HepG2 (cell line): ENCODE measurements around the gene ATP9A. TPM values are rescaled to one million over a fixed set of nuclear protein-coding genes. Genes with fewer than 3 reads are reported as not detected.

Experiments
- ATAD3A ChIP-seq: sonication (generic); formaldehyde crosslinking; IDR thresholded peaks from 2 replicates; pipeline ENCODE4 v1.4.0; 2020; ENCODE audit warnings: missing genetic modification reagents
- BCL6 ChIP-seq: IDR thresholded peaks from 2 replicates; pipeline ENCODE4 v1.6.1; 2016; ENCODE audit warnings: missing genetic modification reagents, missing compliant biosample characterization
- BORCS8-MEF2B ChIP-seq: sonication (generic); formaldehyde crosslinking; IDR thresholded peaks from 2 replicates; pipeline ENCODE4 v1.8.0; 2022; ENCODE audit warnings: mild to moderate bottlenecking, missing genetic modification reagents
- EEA1 ChIP-seq: sonication (generic); formaldehyde crosslinking; IDR thresholded peaks from 2 replicates; pipeline ENCODE4 v1.5.1; 2020; ENCODE audit warnings: mild to moderate bottlenecking, missing genetic modification reagents, borderline replicate concordance
- ETV6 ChIP-seq: sonication (generic); formaldehyde crosslinking; conservative IDR thresholded peaks from 2 replicates; pipeline ENCODE4 v1.4.0; 2020; ENCODE audit warnings: missing genetic modification reagents
- FOXP4 ChIP-seq: sonication (generic); formaldehyde crosslinking; IDR thresholded peaks from 2 replicates; pipeline ENCODE4 v1.4.0; 2020; ENCODE audit warnings: missing genetic modification reagents
- GLMP ChIP-seq: sonication (generic); formaldehyde crosslinking; IDR thresholded peaks from 2 replicates; pipeline ENCODE4 v1.9.0; 2021; ENCODE audit warnings: missing genetic modification reagents, mild to moderate bottlenecking, borderline replicate concordance
- HNRNPK ChIP-seq: fragments of 200-400 bp; formaldehyde crosslinking; IDR thresholded peaks from 2 replicates; pipeline ENCODE4 v1.6.1; 2018; ENCODE audit warnings: low read length, low read depth, moderate library complexity, mild to moderate bottlenecking; ENCODE audit not compliant: poor library complexity, severe bottlenecking
- KDM1A ChIP-seq: IDR thresholded peaks from 2 replicates; pipeline ENCODE4 v1.6.1; 2016; ENCODE audit warnings: missing compliant biosample characterization
- KDM4B ChIP-seq: sonication (generic); formaldehyde crosslinking; IDR thresholded peaks from 2 replicates; pipeline ENCODE4 v1.4.0; 2020; ENCODE audit warnings: missing genetic modification reagents
- MAFG ChIP-seq: sonication (generic); formaldehyde crosslinking; IDR thresholded peaks from 2 replicates; pipeline ENCODE4 v1.5.1; 2020; ENCODE audit warnings: mild to moderate bottlenecking, missing genetic modification reagents
- MEIS1 ChIP-seq: sonication (generic); formaldehyde crosslinking; IDR thresholded peaks from 2 replicates; pipeline ENCODE4 v1.9.0; 2021; ENCODE audit warnings: mild to moderate bottlenecking, missing genetic modification reagents, moderate library complexity, borderline replicate concordance
- NCOA1 ChIP-seq: sonication (generic); formaldehyde crosslinking; IDR thresholded peaks from 2 replicates; pipeline ENCODE4 v1.9.0; 2021; ENCODE audit warnings: missing genetic modification reagents
- NFIB ChIP-seq: sonication (generic); formaldehyde crosslinking; IDR thresholded peaks from 2 replicates; pipeline ENCODE4 v1.9.0; 2021; ENCODE audit warnings: missing genetic modification reagents, mild to moderate bottlenecking, borderline replicate concordance
- NRL ChIP-seq: sonication (generic); formaldehyde crosslinking; IDR thresholded peaks from 2 replicates; pipeline ENCODE4 v1.5.0; 2020; ENCODE audit warnings: missing genetic modification reagents, mild to moderate bottlenecking, moderate library complexity, borderline replicate concordance
- PITX1 ChIP-seq: sonication (generic); formaldehyde crosslinking; IDR thresholded peaks from 2 replicates; pipeline ENCODE4 v1.5.1; 2020; ENCODE audit warnings: mild to moderate bottlenecking, missing genetic modification reagents
- ZBTB25 ChIP-seq: IDR thresholded peaks from 2 replicates; pipeline ENCODE4 v1.6.1; 2018; ENCODE audit warnings: missing genetic modification reagents
- ZBTB7B ChIP-seq: sonication (generic); formaldehyde crosslinking; IDR thresholded peaks from 2 replicates; pipeline ENCODE4 v1.4.0; 2020; ENCODE audit warnings: missing genetic modification reagents
- ZC3H4 ChIP-seq: sonication (generic); formaldehyde crosslinking; IDR thresholded peaks from 2 replicates; pipeline ENCODE4 v1.4.0; 2020; ENCODE audit warnings: missing genetic modification reagents, borderline replicate concordance
- ZNF230 ChIP-seq: sonication (generic); formaldehyde crosslinking; IDR thresholded peaks from 2 replicates; pipeline ENCODE4 v1.4.0; 2020; ENCODE audit warnings: mild to moderate bottlenecking, missing genetic modification reagents
- ZNF644 ChIP-seq: IDR thresholded peaks from 2 replicates; pipeline ENCODE4 v1.6.1; 2016; ENCODE audit warnings: low read depth
- ZNF691 ChIP-seq: sonication (generic); formaldehyde crosslinking; IDR thresholded peaks from 2 replicates; pipeline ENCODE4 v1.4.0; 2020; ENCODE audit warnings: missing genetic modification reagents, low read depth, mild to moderate bottlenecking, borderline replicate concordance
- ZNF891 ChIP-seq: sonication (generic); formaldehyde crosslinking; IDR thresholded peaks from 2 replicates; pipeline ENCODE4 v1.5.0; 2020; ENCODE audit warnings: mild to moderate bottlenecking, missing genetic modification reagents
- polyA plus RNA-seq, 8 experiments: library from polyadenylated mRNA; depleted of rRNA in 3 of 8; stranded (reverse) in 7 of 8; unstranded in 1 of 8; fragments of >200 nt; fragmentation: Illumina TruSeq in 4 of 8; extraction: Trizol in 4 of 8; gene quantifications; 2 replicates each; pipeline versions ENCODE4 v1.2.1 to v1.2.3, GENCODE V29; 2011 to 2016; ENCODE audit warnings: low read depth in 4 of 8, missing spikeins in 1 of 8, mixed read lengths in 1 of 8; ENCODE audit not compliant: insufficient read depth in 1 of 8
- total RNA-seq, 5 experiments: library from RNA; depleted of rRNA; stranded (reverse); fragments of >200 nt; fragmentation: Illumina TruSeq; extraction: Trizol; gene quantifications; 2 replicates each; pipeline ENCODE4 v1.2.3, GENCODE V29; 2016; ENCODE audit warnings: low read depth in 1 of 5

ATP9A gene
- total and polyA plus RNA-seq, 2 of the 13 experiments (the other 11 are each of a cell fraction or from before 2014, with no cell fraction given): 11.8 to 18.5 TPM

GRCh38 chr20:51562332-51563173, 205.6 kb downstream of the ATP9A start (continued):
- TF ChIP-seq ZBTB25 (CRISPR knock-in tag): no peak
- TF ChIP-seq EEA1 (CRISPR knock-in tag): peak; percentile 95
- TF ChIP-seq HNRNPK: no peak
- peak; percentile 19; the same call in 1 of the 2 replicates for TF ChIP-seq BORCS8-MEF2B (CRISPR knock-in tag)
- TF ChIP-seq ETV6 (CRISPR knock-in tag): no peak
- peak; percentile 89 for TF ChIP-seq ZBTB7B (CRISPR knock-in tag)
- 0 out of 2 replicates have a peak, but pooled peaks have one; percentile 35 for TF ChIP-seq ZNF230 (CRISPR knock-in tag)
- TF ChIP-seq NRL (CRISPR knock-in tag): no peak
- no peak for TF ChIP-seq NCOA1 (CRISPR knock-in tag)
- TF ChIP-seq GLMP (CRISPR knock-in tag): no peak
- peak; percentile 80 for TF ChIP-seq ZNF691
- no peak; the same call in 1 of the 2 replicates for TF ChIP-seq MEIS1
- TF ChIP-seq BCL6 (CRISPR knock-in tag): no peak
- no peak for TF ChIP-seq ATAD3A (CRISPR knock-in tag)
- TF ChIP-seq ZC3H4: no peak
- TF ChIP-seq ZNF891 (CRISPR knock-in tag): no peak
- no peak for TF ChIP-seq PITX1 (CRISPR knock-in tag)
- TF ChIP-seq ZNF644: no peak
- no peak for TF ChIP-seq KDM1A (CRISPR knock-in tag)
- 0 out of 2 replicates have a peak, but pooled peaks have one; percentile 11 for TF ChIP-seq FOXP4 (CRISPR knock-in tag)
- TF ChIP-seq NFIB (CRISPR knock-in tag): no peak
- no peak for TF ChIP-seq KDM4B (CRISPR knock-in tag)
- TF ChIP-seq MAFG (CRISPR knock-in tag): no peak
